ENCODE results near the gene LAG3.

DNA sequence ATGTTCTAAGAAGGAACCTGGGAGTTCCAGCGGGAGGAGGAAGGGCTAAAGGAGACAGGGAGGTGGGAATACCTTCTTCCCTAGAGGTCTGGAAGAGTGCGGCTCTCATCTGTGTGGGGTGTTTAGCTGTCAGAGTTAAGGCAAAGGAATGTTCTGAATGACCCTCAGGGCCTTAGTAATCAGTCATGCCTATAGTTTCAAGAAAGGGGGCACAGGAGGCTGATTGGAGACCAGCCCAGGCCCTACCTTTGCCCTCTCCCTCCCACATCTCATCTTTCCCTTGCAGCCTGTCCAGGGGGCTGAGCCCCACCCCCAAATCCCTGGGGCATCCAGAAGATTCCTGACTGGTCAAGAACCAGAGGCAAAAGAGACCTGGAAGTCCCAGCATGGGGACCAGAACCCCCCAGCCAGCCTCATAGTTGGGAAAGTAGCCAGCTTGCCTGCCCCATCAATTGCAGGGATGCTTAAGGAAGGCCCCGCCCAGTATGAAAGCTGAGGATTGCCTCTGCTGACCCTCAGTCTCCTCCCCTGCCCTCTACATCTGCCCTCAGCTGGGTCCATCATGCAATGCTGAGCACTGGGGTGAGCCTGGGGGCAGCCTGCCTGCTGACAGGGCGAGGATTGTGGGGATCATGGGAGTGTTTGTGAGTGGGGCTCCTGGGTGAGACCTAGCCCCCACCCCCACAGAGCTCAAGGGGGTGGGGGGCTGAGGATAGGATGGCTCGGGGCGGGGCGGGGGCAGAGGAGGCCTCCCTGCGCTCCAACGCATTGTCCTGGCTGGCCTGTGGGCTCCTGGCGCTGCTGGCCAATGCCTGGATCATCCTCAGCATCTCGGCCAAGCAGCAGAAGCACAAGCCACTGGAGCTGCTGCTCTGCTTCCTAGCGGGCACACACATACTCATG is 51.1 kb downstream of the LAG3 start:
- TF ChIP-seq POLR2A (IDR thresholded peaks at IDR 0.05): no peak
- TF ChIP-seq, protein P1, sequence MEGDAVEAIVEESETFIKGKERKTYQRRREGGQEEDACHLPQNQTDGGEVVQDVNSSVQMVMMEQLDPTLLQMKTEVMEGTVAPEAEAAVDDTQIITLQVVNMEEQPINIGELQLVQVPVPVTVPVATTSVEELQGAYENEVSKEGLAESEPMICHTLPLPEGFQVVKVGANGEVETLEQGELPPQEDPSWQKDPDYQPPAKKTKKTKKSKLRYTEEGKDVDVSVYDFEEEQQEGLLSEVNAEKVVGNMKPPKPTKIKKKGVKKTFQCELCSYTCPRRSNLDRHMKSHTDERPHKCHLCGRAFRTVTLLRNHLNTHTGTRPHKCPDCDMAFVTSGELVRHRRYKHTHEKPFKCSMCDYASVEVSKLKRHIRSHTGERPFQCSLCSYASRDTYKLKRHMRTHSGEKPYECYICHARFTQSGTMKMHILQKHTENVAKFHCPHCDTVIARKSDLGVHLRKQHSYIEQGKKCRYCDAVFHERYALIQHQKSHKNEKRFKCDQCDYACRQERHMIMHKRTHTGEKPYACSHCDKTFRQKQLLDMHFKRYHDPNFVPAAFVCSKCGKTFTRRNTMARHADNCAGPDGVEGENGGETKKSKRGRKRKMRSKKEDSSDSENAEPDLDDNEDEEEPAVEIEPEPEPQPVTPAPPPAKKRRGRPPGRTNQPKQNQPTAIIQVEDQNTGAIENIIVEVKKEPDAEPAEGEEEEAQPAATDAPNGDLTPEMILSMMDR (IDR thresholded peaks at IDR 0.05 in 4 of 5, conservative IDR thresholded peaks at IDR 0.05 in 1 of 5): no peak
